ENCODE data around the gene SARM1. TPM values are rescaled to one million over a fixed set of nuclear protein-coding genes. Genes with fewer than 3 reads are reported as not detected.

The SARM1 gene
- total and polyA plus RNA-seq, 2 of the 8 experiments (the other 6 are each of a cell fraction or from before 2014, with no cell fraction given) = 5.8 to 9.2 TPM

Small RNAs within 50 kb of the gene (microRNA-seq; reads per million reads assigned to microRNA genes)
- 0 to 0.20 reads per million in 2 experiments for gene MIR4723 (ENCODE audit: borderline microRNAs expressed in 2 of 2, borderline number of aligned reads in 2 of 2, borderline replicate concordance in 1 of 2)

Other genes starting within 250 kb of the SARM1 start
- gene TMEM97, start 52.5 kb upstream of the SARM1 start, total RNA-seq (2021; fragmentation: NEBNext Ultra II Directional; extraction: Animal tissue kit (Norgen Biotek cat#: 25700)) = 130 and 136 TPM in 2 replicates
- gene TMEM97, start 52.5 kb upstream of the SARM1 start, polyA plus RNA-seq (2011; rRNA removed) = 70.0 and 126 TPM in 2 replicates
- 19.3 and 21.0 TPM in 2 replicates for gene IFT20, start 36.2 kb upstream of the SARM1 start, total RNA-seq (2021; fragmentation: NEBNext Ultra II Directional; extraction: Animal tissue kit (Norgen Biotek cat#: 25700))
- gene IFT20, start 36.2 kb upstream of the SARM1 start, polyA plus RNA-seq (2011; rRNA removed) = 9.0 and 11.7 TPM in 2 replicates
- gene TNFAIP1, start 35.9 kb upstream of the SARM1 start, total RNA-seq (2021; fragmentation: NEBNext Ultra II Directional; extraction: Animal tissue kit (Norgen Biotek cat#: 25700)) = 19.5 and 22.8 TPM in 2 replicates
- gene TNFAIP1, start 35.9 kb upstream of the SARM1 start, polyA plus RNA-seq (2011; rRNA removed) = 16.9 and 19.9 TPM in 2 replicates
- 74.0 and 75.3 TPM in 2 replicates for gene POLDIP2, start 14.2 kb upstream of the SARM1 start, total RNA-seq (2021; fragmentation: NEBNext Ultra II Directional; extraction: Animal tissue kit (Norgen Biotek cat#: 25700))
- gene POLDIP2, start 14.2 kb upstream of the SARM1 start, polyA plus RNA-seq (2011; rRNA removed) = 76.1 and 92.3 TPM in 2 replicates
- gene SEBOX, start 6.5 kb upstream of the SARM1 start, total RNA-seq (2021; fragmentation: NEBNext Ultra II Directional; extraction: Animal tissue kit (Norgen Biotek cat#: 25700)) = not detected in 2 replicates
- gene SEBOX, start 6.5 kb upstream of the SARM1 start, polyA plus RNA-seq (2011; rRNA removed) = not detected in 2 replicates
- not detected in 2 replicates for gene VTN, start 1.4 kb upstream of the SARM1 start, total RNA-seq (2021; fragmentation: NEBNext Ultra II Directional; extraction: Animal tissue kit (Norgen Biotek cat#: 25700))
- gene VTN, start 1.4 kb upstream of the SARM1 start, polyA plus RNA-seq (2011; rRNA removed) = 0.18 and 0.38 TPM in 2 replicates
- 7.1 and 8.7 TPM in 2 replicates for gene SLC46A1, start 34.5 kb downstream of the SARM1 start, total RNA-seq (2021; fragmentation: NEBNext Ultra II Directional; extraction: Animal tissue kit (Norgen Biotek cat#: 25700))
- 5.3 and 5.9 TPM in 2 replicates for gene SLC46A1, start 34.5 kb downstream of the SARM1 start, polyA plus RNA-seq (2011; rRNA removed)
- not detected in 2 replicates for gene SLC13A2, start 102.0 kb downstream of the SARM1 start, total RNA-seq (2021; fragmentation: NEBNext Ultra II Directional; extraction: Animal tissue kit (Norgen Biotek cat#: 25700))
- not detected in 2 replicates for gene SLC13A2, start 102.0 kb downstream of the SARM1 start, polyA plus RNA-seq (2011; rRNA removed)
- gene FOXN1, start 134.7 kb downstream of the SARM1 start, total RNA-seq (2021; fragmentation: NEBNext Ultra II Directional; extraction: Animal tissue kit (Norgen Biotek cat#: 25700)) = not detected in 2 replicates
- not detected in 2 replicates for gene FOXN1, start 134.7 kb downstream of the SARM1 start, polyA plus RNA-seq (2011; rRNA removed)
- 43.5 and 44.1 TPM in 2 replicates for gene UNC119, start 180.9 kb downstream of the SARM1 start, total RNA-seq (2021; fragmentation: NEBNext Ultra II Directional; extraction: Animal tissue kit (Norgen Biotek cat#: 25700))
- 94.4 and 122 TPM in 2 replicates for gene UNC119, start 180.9 kb downstream of the SARM1 start, polyA plus RNA-seq (2011; rRNA removed)
- gene PIGS, start 199.8 kb downstream of the SARM1 start, total RNA-seq (2021; fragmentation: NEBNext Ultra II Directional; extraction: Animal tissue kit (Norgen Biotek cat#: 25700)) = 47.4 and 50.6 TPM in 2 replicates
- 44.3 and 72.7 TPM in 2 replicates for gene PIGS, start 199.8 kb downstream of the SARM1 start, polyA plus RNA-seq (2011; rRNA removed)
- 51.3 and 51.6 TPM in 2 replicates for gene ALDOC, start 205.2 kb downstream of the SARM1 start, total RNA-seq (2021; fragmentation: NEBNext Ultra II Directional; extraction: Animal tissue kit (Norgen Biotek cat#: 25700))
- 103 and 134 TPM in 2 replicates for gene ALDOC, start 205.2 kb downstream of the SARM1 start, polyA plus RNA-seq (2011; rRNA removed)
- 115 and 129 TPM in 2 replicates for gene SPAG5, start 227.3 kb downstream of the SARM1 start, total RNA-seq (2021; fragmentation: NEBNext Ultra II Directional; extraction: Animal tissue kit (Norgen Biotek cat#: 25700))
- gene SPAG5, start 227.3 kb downstream of the SARM1 start, polyA plus RNA-seq (2011; rRNA removed) = 51.7 and 57.1 TPM in 2 replicates
- 21.1 and 24.1 TPM in 2 replicates for gene RSKR, start 242.5 kb downstream of the SARM1 start, total RNA-seq (2021; fragmentation: NEBNext Ultra II Directional; extraction: Animal tissue kit (Norgen Biotek cat#: 25700))
- 26.9 and 28.5 TPM in 2 replicates for gene RSKR, start 242.5 kb downstream of the SARM1 start, polyA plus RNA-seq (2011; rRNA removed)

All from H1 (cell line).